Heart left ventricle (tissue), 16 donors: ENCODE data around the gene INPP4A. TPM values are rescaled to one million over a fixed set of nuclear protein-coding genes. Genes with fewer than 3 reads are reported as not detected.

ENCODE experiments used
- ATAC-seq, 4 donors: fragments of 200-7000 bp; cut with Tn5 transposase; one replicate each; pipeline ENCODE4 v1.9.1; 2020 to 2022; ENCODE audit warnings: moderate library complexity in 4 of 4, mild to moderate bottlenecking in 3 of 4, moderate number of reproducible peaks in 1 of 4
- DNase-seq, 5 donors: peaks; one replicate each; pipeline ENCODE4 v3.0.0-alpha.2; 2020
- H3K27ac ChIP-seq, 12 donors: fragments of 200-600 bp; sonication (generic) in 4 of 12; one replicate each; pipeline versions ENCODE4 v1.5.0 to v1.8.0; 2016 to 2022; ENCODE audit warnings: mild to moderate bottlenecking in 2 of 12
- H3K27me3 ChIP-seq, 9 donors: fragments of 200-600 bp; sonication (generic) in 2 of 9; one replicate each; pipeline versions ENCODE4 v1.5.1 to v1.8.0; 2016 to 2022; ENCODE audit warnings: mild to moderate bottlenecking in 3 of 9
- H3K36me3 ChIP-seq, 9 donors: fragments of 200-600 bp; sonication (generic) in 2 of 9; one replicate each; pipeline versions ENCODE4 v1.5.0 to v1.8.0; 2018 to 2022; ENCODE audit warnings: mild to moderate bottlenecking in 2 of 9
- H3K4me1 ChIP-seq, 12 donors: fragments of 200-600 bp; sonication (generic) in 4 of 12; one replicate each; pipeline versions ENCODE4 v1.5.0 to v1.8.0; 2016 to 2022; ENCODE audit warnings: mild to moderate bottlenecking in 3 of 12
- H3K4me3 ChIP-seq, 12 donors: fragments of 200-600 bp; sonication (generic) in 4 of 12; one replicate each; pipeline versions ENCODE4 v1.5.0 to v1.8.0; 2017 to 2022; ENCODE audit warnings: mild to moderate bottlenecking in 9 of 12, moderate library complexity in 4 of 12
- H3K9me3 ChIP-seq, 12 donors: fragments of 200-600 bp; sonication (generic) in 4 of 12; one replicate each; pipeline versions ENCODE4 v1.5.0 to v1.8.0; 2016 to 2022; ENCODE audit warnings: mild to moderate bottlenecking in 1 of 12
- CTCF ChIP-seq, 12 donors: fragments of 200-600 bp; sonication (generic) in 4 of 12; IDR thresholded peaks; one replicate each; pipeline versions ENCODE4 v1.5.0 to v1.8.0; 2018 to 2022; ENCODE audit warnings: antibody characterized with exemption in 12 of 12, mild to moderate bottlenecking in 5 of 12
- POLR2A ChIP-seq, 2 donors: fragments of 450-650 bp; IDR thresholded peaks; one replicate each; pipeline ENCODE4 v1.6.1; 2017; ENCODE audit warnings: antibody characterized with exemption in 2 of 2, mild to moderate bottlenecking in 2 of 2, moderate library complexity in 2 of 2
- WGBS, 4 donors: extraction: QIAGEN DNeasy Blood & Tissue Kit in 2 of 4; methylation state at CpG; one replicate each; pipeline versions ENCODE4 v1.1.5 to v1.1.7; 2013 to 2018; 5-methylcytosine and 5-hydroxymethylcytosine counted together
- intact Hi-C, 10 donors: fragments of 100-400 bp; cut with DNase I; formaldehyde crosslinking; loops; one replicate each; pipeline versions ENCODE4 v1.11.1 to v1.14.2; 2022
- polyA plus RNA-seq, 2 donors: library from polyadenylated mRNA; stranded (reverse); fragments of 200-250 nt; gene quantifications; one replicate each; pipeline ENCODE4 v1.2.3, GENCODE V29; 2013
- total RNA-seq, 9 donors: library from RNA; depleted of rRNA in 2 of 9; stranded (reverse); fragments of >200 nt in 2 of 9; fragmentation: NEBNext Ultra II Directional in 3 of 9; extraction: Animal tissue kit (Norgen Biotek cat#: 25700) in 3 of 9; gene quantifications; one replicate each; pipeline versions ENCODE4 v1.1.0 to v1.2.4, GENCODE V29; 2016 to 2023
- donor health status: ischemic (EF 13 %, LVEDD 7.1; RV severe dilation, severe dysfunction).
- donor health status: healthy with polysubstance abuse.
- donor health status: DM: no; HTN: yes; CAD: no.
- donor health status: DM: no; HTN: no; CAD: no.
- donor health status: ischemic (EF 25% LVEDD 6.9; RV normal size, moderate dysfunction).
- donor health status: ischemic (EF 25% LVEDD 5.7; RV mildly dilated, moderate dysfunction).
- donor health status: healthy.
- donor health status: DM: yes; HTN: yes; CAD: no.
- donor health status: ischemic (EF 35%, LVEDD 5.7; RV mildly dilated, moderate dysfunction).
- donor health status: nonischemic (EF 11% LVEDD 7.7; RV severe dilation, severe dysfunction).
- donor health status: DM: yes; HTN: yes; CAD: no.
- donor health status: PGD.
- donor health status: ischemic (EF 29% LVEDD 5.4; RV normal size, mild dysfunction).
- donor health status: nonischemic (EF 23%, LVEDD 6.1; RV moderate dilation, normal function).

The INPP4A gene
- total and polyA plus RNA-seq, 11 donors = 5.1 to 30.5 (median 20.3) TPM

- DNase-seq (no peak), ATAC-seq (no peak)
- Histone ChIP-seq H3K27me3 (no peaks in the 10 kb centered on the region), H3K4me1 (peaks cover 0 to 100% (median 41%) of the 10 kb centered on the region in 12 donors), H3K27ac (peak overlapping the region in 1 of 12 donors; percentile 87), H3K36me3 (peaks cover 0 to 11% (median 0%) of the 10 kb centered on the region in 9 donors), H3K4me3 (no peak overlapping the region), H3K9me3 (no peaks in the 10 kb centered on the region)
- no peak for TF ChIP-seq POLR2A (IDR thresholded peaks at IDR 0.05)
- TF ChIP-seq CTCF (IDR thresholded peaks at IDR 0.05) = no peak
- 94 to 98% (median 98%) methylated on average over 8 to 9 of the region's 9 CpGs for WGBS, 4 donors
- intact Hi-C loops = no loop called here
These were observed 8.9 kb downstream of the INPP4A start for GRCh38 chr2:98453531-98453930.

GRCh38 chr2:98454073-98454472, 9.4 kb downstream of the INPP4A start:
- DNase-seq = no peak
- no peaks in the 10 kb centered on the region for H3K9me3 ChIP-seq
- ATAC-seq = no peak
- TF ChIP-seq POLR2A (IDR thresholded peaks at IDR 0.05) (no peak), CTCF (IDR thresholded peaks at IDR 0.05) (no peak)
- intact Hi-C loops = no loop called here
- peaks cover 0 to 100% (median 41%) of the 10 kb centered on the region in 12 donors for H3K4me1 ChIP-seq
- no peak overlapping the region for H3K4me3 ChIP-seq
- H3K36me3 ChIP-seq = peaks cover 0 to 11% (median 0%) of the 10 kb centered on the region in 9 donors
- H3K27me3 ChIP-seq = no peaks in the 10 kb centered on the region
- WGBS, 4 donors = 93 to 96% (median 96%) methylated on average over 2 of the region's 2 CpGs
- H3K27ac ChIP-seq = peak overlapping the region in 2 of 12 donors; percentile 56 to 87

GRCh38 chr2:98454500-98455235, 10.0 kb downstream of the INPP4A start:
- Histone ChIP-seq H3K4me3 (peak overlapping the region in 1 of 12 donors; percentile 4), H3K36me3 (peaks cover 0 to 11% (median 0%) of the 10 kb centered on the region in 9 donors), H3K4me1 (peaks cover 0 to 100% (median 44%) of the 10 kb centered on the region in 12 donors), H3K27me3 (no peaks in the 10 kb centered on the region), H3K9me3 (no peaks in the 10 kb centered on the region), H3K27ac (peak overlapping the region in 6 of 12 donors; percentile 6 to 87 (median 20))
- no peak for DNase-seq
- peak; percentile 47 to 80 (median 60) for ATAC-seq
- intact Hi-C loops = no loop called here
- TF ChIP-seq CTCF (IDR thresholded peaks at IDR 0.05) = no peak
- no peak for TF ChIP-seq POLR2A (IDR thresholded peaks at IDR 0.05)
- WGBS, 4 donors = 67 to 73% (median 71%) methylated on average over 6 of the region's 6 CpGs

- Histone ChIP-seq H3K4me3 (peak overlapping the region in 1 of 12 donors; percentile 4), H3K27me3 (no peaks in the 10 kb centered on the region), H3K4me1 (peaks cover 0 to 100% (median 45%) of the 10 kb centered on the region in 12 donors), H3K9me3 (no peaks in the 10 kb centered on the region), H3K36me3 (peaks cover 0 to 11% (median 0%) of the 10 kb centered on the region in 9 donors), H3K27ac (peak overlapping the region in 4 of 12 donors; percentile 6 to 87 (median 40))
- no peak for TF ChIP-seq POLR2A (IDR thresholded peaks at IDR 0.05)
- TF ChIP-seq CTCF (IDR thresholded peaks at IDR 0.05) = no peak
- DNase-seq (no peak), ATAC-seq (peak in 3 of 4 donors; percentile 28 to 68 (median 47))
- WGBS, 4 donors = 70 to 82% (median 76%) methylated on average over 4 of the region's 4 CpGs
- intact Hi-C loops = no loop called here
These were observed 10.9 kb downstream of the INPP4A start for GRCh38 chr2:98455494-98455976.
